DND-41 (cell line): ENCODE results near the gene MMP14.

ENCODE experiments used
- ATAC-seq: fragments of 200-7000 bp; cut with Tn5 transposase; 3 replicates; pipeline ENCODE4 v1.9.1; 2021; ENCODE audit warnings: low read depth; ENCODE audit not compliant: insufficient read depth
- DNase-seq: peaks from one replicate; pipeline ENCODE4 v3.0.0-alpha.2; 2020
- H2AFZ ChIP-seq: 2 replicates; pipeline ENCODE4 v1.6.0; 2012; ENCODE audit warnings: low read depth, low read length
- H3K27ac ChIP-seq: 2 replicates; pipeline ENCODE4 v1.5.1; 2012; ENCODE audit warnings: low read length, inconsistent platforms
- H3K27me3 ChIP-seq: fragments of 200-600 bp; sonication (generic); 2 replicates; pipeline ENCODE4 v1.6.0; 2012; ENCODE audit warnings: low read length, mild to moderate bottlenecking, inconsistent platforms; ENCODE audit not compliant: insufficient read depth, poor library complexity
- H3K36me3 ChIP-seq: 2 replicates; pipeline ENCODE4 v1.5.1; 2012; ENCODE audit warnings: low read length, inconsistent platforms; ENCODE audit not compliant: insufficient read depth
- H3K4me1 ChIP-seq: 2 replicates; pipeline ENCODE4 v1.5.1; 2012; ENCODE audit warnings: mild to moderate bottlenecking, low read length; ENCODE audit not compliant: insufficient read depth
- H3K4me2 ChIP-seq: 2 replicates; pipeline ENCODE4 v1.6.0; 2012; ENCODE audit warnings: mild to moderate bottlenecking, moderate library complexity, low read length, inconsistent platforms; ENCODE audit not compliant: insufficient read depth
- H3K4me3 ChIP-seq, 2 experiments: fragments of 200-600 bp in 1 of 2; shearing (Covaris generic) in 1 of 2; 2 replicates each; pipeline ENCODE4 v1.5.1; 2012 to 2016; ENCODE audit warnings: inconsistent platforms in 2 of 2, low read length in 2 of 2, mild to moderate bottlenecking in 2 of 2, low read depth in 1 of 2, moderate library complexity in 1 of 2
- H3K79me2 ChIP-seq: 2 replicates; pipeline ENCODE4 v1.6.0; 2012; ENCODE audit warnings: low read length, inconsistent platforms; ENCODE audit not compliant: insufficient read depth
- H3K9ac ChIP-seq: 2 replicates; pipeline ENCODE4 v1.6.0; 2012; ENCODE audit warnings: low read depth, mild to moderate bottlenecking, inconsistent platforms, low read length, moderate library complexity
- H3K9me3 ChIP-seq: 2 replicates; pipeline ENCODE4 v1.5.1; 2012; ENCODE audit warnings: low read length, moderate library complexity, mild to moderate bottlenecking, inconsistent platforms; ENCODE audit not compliant: insufficient read depth, severe bottlenecking
- H4K20me1 ChIP-seq: 2 replicates; pipeline ENCODE4 v1.6.0; 2012; ENCODE audit warnings: low read length; ENCODE audit not compliant: insufficient read depth
- EZH2 ChIP-seq: IDR thresholded peaks from 3 replicates; pipeline ENCODE4 v1.6.1; 2012; ENCODE audit warnings: borderline replicate concordance, low read depth, mild to moderate bottlenecking, moderate library complexity, low read length, inconsistent platforms; ENCODE audit not compliant: severe bottlenecking
- TF ChIP-seq, protein P1 (sequence below): IDR thresholded peaks from 2 replicates; pipeline ENCODE4 v1.5.1; 2012; ENCODE audit warnings: borderline replicate concordance, low read length, moderate library complexity, mild to moderate bottlenecking; ENCODE audit not compliant: poor library complexity, severe bottlenecking; ENCODE audit errors: extremely low read depth

Gene MMP14

DNA sequence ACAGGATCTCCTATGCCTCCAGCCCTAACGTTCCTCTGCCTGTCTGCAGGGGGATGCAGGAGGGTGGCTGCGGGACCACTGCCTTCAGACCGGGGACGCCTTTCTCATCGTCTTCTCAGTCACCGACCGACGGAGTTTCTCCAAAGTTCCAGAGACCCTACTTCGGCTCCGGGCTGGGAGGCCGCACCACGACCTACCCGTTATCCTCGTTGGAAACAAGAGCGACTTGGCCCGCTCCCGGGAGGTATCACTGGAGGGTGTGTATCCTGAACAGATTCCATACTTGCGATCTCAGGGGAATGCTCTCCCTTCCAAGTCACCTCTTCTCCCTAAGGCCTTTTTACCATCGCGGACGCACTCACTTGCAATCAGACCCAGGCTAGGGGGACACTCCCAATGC lies 49.6 kb downstream of the MMP14 start:
- no peak for ATAC-seq
- Histone ChIP-seq H3K9ac (no peak overlapping the region), H3K4me2 (no peak overlapping the region), H3K27ac (no peak overlapping the region), H4K20me1 (peaks cover 13% of the 10 kb centered on the region; the same call in 1 of the 2 replicates), H2AFZ (no peak overlapping the region), H3K4me1 (no peaks in the 10 kb centered on the region), H3K9me3 (no peaks in the 10 kb centered on the region), H3K27me3 (peaks cover 59% of the 10 kb centered on the region), H3K4me3 (no peak overlapping the region), H3K36me3 (no peaks in the 10 kb centered on the region), H3K79me2 (no peaks in the 10 kb centered on the region)
- TF ChIP-seq, protein P1, sequence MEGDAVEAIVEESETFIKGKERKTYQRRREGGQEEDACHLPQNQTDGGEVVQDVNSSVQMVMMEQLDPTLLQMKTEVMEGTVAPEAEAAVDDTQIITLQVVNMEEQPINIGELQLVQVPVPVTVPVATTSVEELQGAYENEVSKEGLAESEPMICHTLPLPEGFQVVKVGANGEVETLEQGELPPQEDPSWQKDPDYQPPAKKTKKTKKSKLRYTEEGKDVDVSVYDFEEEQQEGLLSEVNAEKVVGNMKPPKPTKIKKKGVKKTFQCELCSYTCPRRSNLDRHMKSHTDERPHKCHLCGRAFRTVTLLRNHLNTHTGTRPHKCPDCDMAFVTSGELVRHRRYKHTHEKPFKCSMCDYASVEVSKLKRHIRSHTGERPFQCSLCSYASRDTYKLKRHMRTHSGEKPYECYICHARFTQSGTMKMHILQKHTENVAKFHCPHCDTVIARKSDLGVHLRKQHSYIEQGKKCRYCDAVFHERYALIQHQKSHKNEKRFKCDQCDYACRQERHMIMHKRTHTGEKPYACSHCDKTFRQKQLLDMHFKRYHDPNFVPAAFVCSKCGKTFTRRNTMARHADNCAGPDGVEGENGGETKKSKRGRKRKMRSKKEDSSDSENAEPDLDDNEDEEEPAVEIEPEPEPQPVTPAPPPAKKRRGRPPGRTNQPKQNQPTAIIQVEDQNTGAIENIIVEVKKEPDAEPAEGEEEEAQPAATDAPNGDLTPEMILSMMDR, result no peak
- TF ChIP-seq EZH2, result no peak
- no peak for DNase-seq

DNA sequence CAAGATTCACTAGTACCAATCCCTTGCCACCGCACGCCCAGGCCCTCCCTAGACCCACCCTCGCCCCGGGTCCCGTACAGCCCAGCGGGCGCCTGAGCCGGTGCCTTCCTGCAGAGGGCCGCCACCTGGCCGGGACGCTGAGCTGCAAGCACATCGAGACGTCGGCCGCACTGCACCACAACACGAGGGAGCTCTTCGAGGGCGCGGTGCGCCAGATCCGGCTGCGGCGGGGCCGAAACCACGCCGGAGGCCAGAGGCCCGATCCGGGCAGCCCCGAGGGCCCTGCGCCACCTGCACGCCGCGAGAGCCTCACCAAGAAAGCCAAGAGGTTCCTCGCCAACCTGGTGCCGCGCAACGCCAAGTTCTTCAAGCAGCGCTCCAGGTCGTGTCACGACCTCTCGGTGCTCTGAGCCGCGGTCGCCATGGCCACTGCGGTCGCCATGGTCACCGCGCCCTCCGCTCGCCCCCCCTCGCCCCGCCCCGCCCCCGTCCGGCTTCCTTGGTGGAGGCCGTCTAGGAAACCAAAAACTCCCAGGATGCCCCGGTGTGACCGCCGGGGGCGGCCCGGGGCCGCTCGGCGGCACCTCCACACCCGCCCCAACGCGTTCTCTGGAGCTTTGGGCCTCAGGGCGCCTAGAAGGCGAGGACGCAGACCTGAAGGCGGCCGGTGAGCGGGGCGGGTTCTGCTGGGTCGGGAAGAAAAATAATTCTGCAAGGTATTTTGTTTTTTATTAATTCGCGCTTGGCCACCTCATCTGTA lies 50.3 kb downstream of the MMP14 start:
- peak; percentile 37 for DNase-seq
- H4K20me1 ChIP-seq, result peaks cover 13% of the 10 kb centered on the region; the same call in 1 of the 2 replicates
- no peaks in the 10 kb centered on the region for H3K9me3 ChIP-seq
- peak; percentile 39 for ATAC-seq
- H3K4me3 ChIP-seq, result no peak overlapping the region
- H3K4me1 ChIP-seq, result no peaks in the 10 kb centered on the region
- H3K27me3 ChIP-seq, result peaks cover 54% of the 10 kb centered on the region
- no peaks in the 10 kb centered on the region for H3K79me2 ChIP-seq
- H3K27ac ChIP-seq, result no peak overlapping the region
- H3K36me3 ChIP-seq, result no peaks in the 10 kb centered on the region
- H3K4me2 ChIP-seq, result no peak overlapping the region
- H2AFZ ChIP-seq, result no peak overlapping the region
- TF ChIP-seq, protein P1, result no peak
- TF ChIP-seq EZH2, result no peak
- H3K9ac ChIP-seq, result no peak overlapping the region

- Histone ChIP-seq H3K4me3 (no peak overlapping the region), H3K9ac (no peak overlapping the region), H3K27me3 (peaks cover 47% of the 10 kb centered on the region), H3K27ac (no peak overlapping the region), H2AFZ (no peak overlapping the region), H3K79me2 (no peaks in the 10 kb centered on the region), H4K20me1 (peaks cover 13% of the 10 kb centered on the region; the same call in 1 of the 2 replicates), H3K4me2 (no peak overlapping the region), H3K9me3 (no peaks in the 10 kb centered on the region), H3K4me1 (no peaks in the 10 kb centered on the region), H3K36me3 (no peaks in the 10 kb centered on the region)
- ATAC-seq, result no peak
- TF ChIP-seq, protein P1, result no peak
- TF ChIP-seq EZH2, result no peak
- DNase-seq, result no peak
These were observed 51.0 kb downstream of the MMP14 start for GRCh38 chr14:22887260-22887989.
